K562 (cell line): ENCODE measurements around the gene C1orf105. TPM values are rescaled to one million over a fixed set of nuclear protein-coding genes. Genes with fewer than 3 reads are reported as not detected.

Source experiments
- CAMTA2 ChIP-seq: fragments of 250-450 bp; sonication (Bioruptor Pico); conservative IDR thresholded peaks from 2 replicates; pipeline ENCODE4 v1.5.1; 2022
- DACH1 ChIP-seq: fragments of 450-650 bp; IDR thresholded peaks from 2 replicates; pipeline ENCODE4 v1.6.1; 2018; ENCODE audit not compliant: partially characterized antibody
- GATA2 ChIP-seq: sonication (generic); formaldehyde crosslinking; IDR thresholded peaks from 2 replicates; pipeline ENCODE4 v1.4.0; 2020; ENCODE audit warnings: mild to moderate bottlenecking, missing genetic modification reagents
- KDM5B ChIP-seq: fragments of 200-600 bp; sonication (generic); IDR thresholded peaks from 2 replicates; pipeline ENCODE4 v1.6.1; 2012; ENCODE audit warnings: low read depth, mild to moderate bottlenecking, moderate library complexity, low read length, control low read depth, inconsistent platforms; ENCODE audit not compliant: insufficient replicate concordance
- MCM5 ChIP-seq: fragments of 450-650 bp; IDR thresholded peaks from 2 replicates; pipeline ENCODE4 v1.6.1; 2016; ENCODE audit warnings: low read depth
- MTA2 ChIP-seq: fragments of 450-650 bp; IDR thresholded peaks from 2 replicates; pipeline ENCODE4 v1.6.1; 2016; ENCODE audit warnings: low read depth
- NCOR1 ChIP-seq: fragments of 450-650 bp; IDR thresholded peaks from 2 replicates; pipeline ENCODE4 v1.6.1; 2016; ENCODE audit warnings: mild to moderate bottlenecking, moderate library complexity
- NR2C1 ChIP-seq, 2 experiments: fragments of 450-650 bp; IDR thresholded peaks; 2 replicates each; pipeline ENCODE4 v1.6.1; 2017; ENCODE audit warnings: mild to moderate bottlenecking in 2 of 2, antibody characterized with exemption in 1 of 2, inconsistent platforms in 1 of 2, missing compliant biosample characterization in 1 of 2, missing genetic modification characterization in 1 of 2
- SMAD4 ChIP-seq: fragments of 250-450 bp; sonication (Bioruptor Pico); conservative IDR thresholded peaks from 2 replicates; pipeline ENCODE4 v1.8.0; 2021; ENCODE audit warnings: inconsistent platforms, mild to moderate bottlenecking, moderate library complexity
- SMARCA4 ChIP-seq: fragments of 450-650 bp; IDR thresholded peaks from 2 replicates; pipeline ENCODE4 v1.6.1; 2016
- SMARCE1 ChIP-seq: fragments of 450-650 bp; IDR thresholded peaks from 2 replicates; pipeline ENCODE4 v1.7.1; 2016; ENCODE audit warnings: mild to moderate bottlenecking
- STAT5A ChIP-seq: IDR thresholded peaks from 2 replicates; pipeline ENCODE4 v1.6.1; 2012; ENCODE audit warnings: low read length, inconsistent platforms, borderline replicate concordance
- TBL1XR1 ChIP-seq, 2 experiments: IDR thresholded peaks; 2 replicates each; pipeline ENCODE4 v1.6.1; 2012; ENCODE audit warnings: improper control_type of control experiment in 2 of 2, low read length in 2 of 2, mild to moderate bottlenecking in 1 of 2
- TRIM24 ChIP-seq, 2 experiments: fragments of 450-650 bp; IDR thresholded peaks; 2 replicates each; pipeline ENCODE4 v1.6.1; 2016
- ZBTB11 ChIP-seq, 3 experiments: fragments of 200-800 bp in 1 of 3; fragments of 250-450 bp in 1 of 3; fragments of 450-650 bp in 1 of 3; sonication (Bioruptor Pico) in 1 of 3; sonication (Bioruptor generic) in 1 of 3; formaldehyde crosslinking in 1 of 3; IDR thresholded peaks; 2 replicates each; pipeline versions ENCODE4 v1.6.1 to v1.8.0; 2016 to 2022; ENCODE audit warnings: mild to moderate bottlenecking in 2 of 3, missing genetic modification characterization in 2 of 3, missing compliant biosample characterization in 1 of 3, moderate library complexity in 1 of 3
- ZFPM2 ChIP-seq: fragments of 250-450 bp; sonication (Bioruptor Pico); IDR thresholded peaks from 2 replicates; pipeline ENCODE4 v1.5.1; 2022; ENCODE audit warnings: mild to moderate bottlenecking
- ZNF384 ChIP-seq: IDR thresholded peaks from 2 replicates; pipeline ENCODE4 v1.6.1; 2012; ENCODE audit warnings: low read depth, low read length, improper control_type of control experiment
- polyA plus RNA-seq, 8 experiments: library from polyadenylated mRNA; depleted of rRNA in 4 of 8; stranded (reverse) in 5 of 8; unstranded in 3 of 8; fragments of >200 nt; fragmentation: Nextera tagmentation in 2 of 8; fragmentation: Illumina TruSeq in 1 of 8; extraction: Ambion mirVana in 2 of 8; extraction: Trizol in 1 of 8; gene quantifications; 2 replicates each; pipeline versions ENCODE4 v1.2.1 to v1.2.3, GENCODE V29; 2011 to 2014; ENCODE audit warnings: inconsistent platforms in 1 of 8, missing spikeins in 1 of 8
- total RNA-seq, 7 experiments: library from RNA; depleted of rRNA in 6 of 7; stranded (reverse); fragments of >200 nt in 6 of 7; fragmentation: Illumina TruSeq in 2 of 7; extraction: Trizol in 2 of 7; gene quantifications; 2 replicates each; pipeline versions ENCODE4 v1.2.1 to v1.2.3, GENCODE V29; 2011 to 2021; ENCODE audit warnings: low replicate concordance in 1 of 7
- TF ChIP-seq, protein P1 (sequence below): fragments of 250-450 bp; sonication (Bioruptor Pico); IDR thresholded peaks from 2 replicates; pipeline ENCODE4 v1.8.0; 2021; ENCODE audit warnings: moderate library complexity, mild to moderate bottlenecking, inconsistent platforms
- TF ChIP-seq, protein P2 (sequence below): fragments of 200-800 bp; sonication (Bioruptor generic); IDR thresholded peaks from 2 replicates; pipeline ENCODE4 v1.6.1; 2017; ENCODE audit warnings: missing genetic modification characterization, missing compliant biosample characterization

The C1orf105 gene
- total and polyA plus RNA-seq, 9 of the 15 experiments (the other 6 are each of a cell fraction or from before 2014, with no cell fraction given), result 0.08 TPM; not detected in 8

- TF ChIP-seq ZBTB11 (CRISPR knock-in tag; IDR thresholded peaks at IDR 0.05) (peak in 1 of 3 experiments; percentile 55; a peak in 1 of 6 replicates), STAT5A (peak; percentile 74; the same call in 1 of the 2 replicates), ZFPM2 (no peak), KDM5B (no peak), TRIM24 (IDR thresholded peaks at IDR 0.05) (peak in 1 of 2 experiments; percentile 37; a peak in 1 of 4 replicates), GATA2 (CRISPR knock-in tag) (peak; percentile 78), DACH1 (peak; percentile 83), NCOR1 (peak; percentile 82), ZNF384 (peak; percentile 82), TBL1XR1 (IDR thresholded peaks at IDR 0.05; ENCODE audit: low read length in 2 of 2) (0 out of 4 replicates have a peak, but pooled peaks of 1 of the 2 experiments have one; percentile 30), SMARCA4 (peak; percentile 59; the same call in 1 of the 2 replicates), NR2C1 (IDR thresholded peaks at IDR 0.05) (no peak), NR2C1 (tag; IDR thresholded peaks at IDR 0.05) (no peak), MTA2 (peak; percentile 68), SMAD4 (CRISPR knock-in tag) (0 out of 2 replicates have a peak, but pooled peaks have one; percentile 37), MCM5 (no peak), SMARCE1 (peak; percentile 39; the same call in 1 of the 2 replicates), CAMTA2 (CRISPR knock-in tag) (no peak)
- TF ChIP-seq, protein P1, sequence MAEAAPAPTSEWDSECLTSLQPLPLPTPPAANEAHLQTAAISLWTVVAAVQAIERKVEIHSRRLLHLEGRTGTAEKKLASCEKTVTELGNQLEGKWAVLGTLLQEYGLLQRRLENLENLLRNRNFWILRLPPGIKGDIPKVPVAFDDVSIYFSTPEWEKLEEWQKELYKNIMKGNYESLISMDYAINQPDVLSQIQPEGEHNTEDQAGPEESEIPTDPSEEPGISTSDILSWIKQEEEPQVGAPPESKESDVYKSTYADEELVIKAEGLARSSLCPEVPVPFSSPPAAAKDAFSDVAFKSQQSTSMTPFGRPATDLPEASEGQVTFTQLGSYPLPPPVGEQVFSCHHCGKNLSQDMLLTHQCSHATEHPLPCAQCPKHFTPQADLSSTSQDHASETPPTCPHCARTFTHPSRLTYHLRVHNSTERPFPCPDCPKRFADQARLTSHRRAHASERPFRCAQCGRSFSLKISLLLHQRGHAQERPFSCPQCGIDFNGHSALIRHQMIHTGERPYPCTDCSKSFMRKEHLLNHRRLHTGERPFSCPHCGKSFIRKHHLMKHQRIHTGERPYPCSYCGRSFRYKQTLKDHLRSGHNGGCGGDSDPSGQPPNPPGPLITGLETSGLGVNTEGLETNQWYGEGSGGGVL (CRISPR knock-in tag), result no peak
- TF ChIP-seq, protein P2, sequence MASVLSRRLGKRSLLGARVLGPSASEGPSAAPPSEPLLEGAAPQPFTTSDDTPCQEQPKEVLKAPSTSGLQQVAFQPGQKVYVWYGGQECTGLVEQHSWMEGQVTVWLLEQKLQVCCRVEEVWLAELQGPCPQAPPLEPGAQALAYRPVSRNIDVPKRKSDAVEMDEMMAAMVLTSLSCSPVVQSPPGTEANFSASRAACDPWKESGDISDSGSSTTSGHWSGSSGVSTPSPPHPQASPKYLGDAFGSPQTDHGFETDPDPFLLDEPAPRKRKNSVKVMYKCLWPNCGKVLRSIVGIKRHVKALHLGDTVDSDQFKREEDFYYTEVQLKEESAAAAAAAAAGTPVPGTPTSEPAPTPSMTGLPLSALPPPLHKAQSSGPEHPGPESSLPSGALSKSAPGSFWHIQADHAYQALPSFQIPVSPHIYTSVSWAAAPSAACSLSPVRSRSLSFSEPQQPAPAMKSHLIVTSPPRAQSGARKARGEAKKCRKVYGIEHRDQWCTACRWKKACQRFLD, result peak; percentile 67; the same call in 1 of the 2 replicates
Measured at GRCh38 chr1:172425339-172425738, 4.9 kb downstream of the C1orf105 start (continued).
